Non-pigmented ciliary epithelial cell (primary cell): Measurements from ENCODE around the gene LIPM.
"Not testable (repeated sequence)": the region's sequence is repeated elsewhere in the genome, so short reads cannot be mapped to it uniquely, and the experiment has no call there.

Source experiments
- DNase-seq: peaks from one replicate; pipeline ENCODE4 v3.0.0-alpha.2; 2010; ENCODE audit warnings: low read depth

Gene LIPM

DNA sequence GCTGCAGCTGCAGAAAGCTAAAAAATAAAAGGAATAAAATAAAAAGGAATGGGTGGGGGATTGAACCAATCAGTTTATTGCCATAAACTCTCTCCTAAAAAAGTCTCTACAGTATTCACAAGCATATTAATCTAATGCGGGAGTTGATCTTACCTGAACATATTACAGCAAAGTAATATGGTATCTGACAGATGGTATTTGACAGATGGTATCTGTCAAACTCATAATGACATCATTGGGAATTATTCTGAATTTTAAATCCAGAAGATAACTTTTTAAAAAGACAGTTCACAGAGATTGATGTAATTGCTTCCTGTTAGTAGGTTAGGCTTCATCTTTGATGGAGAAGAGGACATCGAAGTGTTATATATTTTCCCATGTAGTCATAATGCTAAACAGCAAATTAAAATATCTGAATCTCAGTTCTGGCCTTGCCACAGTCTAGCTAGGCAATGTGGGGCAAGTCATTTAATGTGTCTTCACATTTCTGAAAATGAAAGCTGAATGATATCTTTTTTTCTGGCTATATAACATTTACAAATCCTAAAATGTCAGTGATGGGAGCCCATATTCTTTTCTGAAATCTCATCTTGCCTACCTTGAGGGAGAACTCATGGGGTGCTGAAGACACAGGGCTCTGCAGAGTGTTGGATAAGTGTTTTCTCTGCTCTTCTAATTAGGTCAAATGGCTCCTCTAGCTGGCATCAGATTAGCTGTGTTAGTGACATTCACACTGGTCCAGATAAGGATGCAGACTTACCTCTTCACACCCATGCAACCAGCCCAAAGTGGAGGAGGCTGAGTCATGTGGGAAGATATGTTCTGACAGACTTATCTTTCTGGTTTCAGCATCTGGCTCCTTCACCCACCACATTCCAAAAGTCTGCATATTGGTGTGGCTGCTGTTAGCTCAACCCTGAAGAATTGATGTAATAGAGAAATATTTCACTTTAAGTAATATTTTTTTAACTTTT, 2.1 kb upstream of the LIPM start:
- peak; percentile 72 for DNase-seq

DNA sequence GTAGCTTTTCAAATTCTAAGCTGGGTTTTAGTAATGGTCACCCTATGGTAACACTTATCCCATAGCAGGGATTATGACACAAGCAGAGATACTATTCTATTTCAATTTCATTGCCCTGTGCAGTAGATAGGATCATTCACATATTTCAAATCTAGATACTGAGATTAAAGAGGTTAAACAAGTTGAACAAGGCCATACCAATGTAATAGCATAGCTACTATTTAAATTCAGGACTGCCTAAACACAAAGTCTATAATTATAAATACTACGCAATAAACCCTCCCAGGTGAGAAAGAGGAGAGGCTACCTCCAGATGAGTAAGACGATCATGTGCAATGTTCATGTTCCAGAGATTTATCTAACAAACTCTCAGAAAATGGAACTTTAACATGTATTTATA, 1.1 kb downstream of the LIPM start:
- DNase-seq: no peak

DNA sequence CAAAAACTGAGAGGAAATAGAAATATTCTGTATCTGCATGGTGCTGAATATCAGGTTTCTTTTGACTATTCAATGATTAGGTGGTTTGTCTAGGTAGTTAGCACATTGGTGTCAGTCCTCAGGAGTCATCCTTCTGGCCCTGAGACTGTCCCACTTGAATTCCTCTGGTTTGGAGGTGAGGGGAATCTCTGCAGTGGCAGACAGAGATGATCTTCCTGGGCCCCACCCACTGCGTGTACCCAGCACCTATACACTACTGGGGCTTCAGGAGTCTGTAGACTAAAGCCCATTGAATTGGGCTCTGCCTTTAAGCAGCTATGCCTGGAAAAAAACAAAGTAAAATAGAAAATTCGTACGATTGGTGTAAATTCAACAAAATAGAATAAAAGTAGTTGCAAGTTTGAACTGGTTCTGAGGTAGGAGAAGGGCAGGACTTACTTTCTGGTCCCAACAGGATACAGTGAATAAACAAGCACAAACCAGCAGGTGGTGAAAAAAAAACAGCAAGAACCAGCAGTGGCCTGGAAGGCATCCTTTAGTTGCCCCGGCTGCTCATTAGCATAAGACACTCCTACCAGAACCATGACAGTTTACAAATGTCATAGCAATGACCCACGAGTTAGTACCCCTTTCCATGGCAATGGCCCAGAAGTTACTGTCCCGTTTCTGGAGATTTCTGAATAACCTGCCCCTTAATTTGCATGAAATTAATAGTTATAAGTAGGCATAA, 1.7 kb downstream of the LIPM start:
- DNase-seq: no peak

DNA sequence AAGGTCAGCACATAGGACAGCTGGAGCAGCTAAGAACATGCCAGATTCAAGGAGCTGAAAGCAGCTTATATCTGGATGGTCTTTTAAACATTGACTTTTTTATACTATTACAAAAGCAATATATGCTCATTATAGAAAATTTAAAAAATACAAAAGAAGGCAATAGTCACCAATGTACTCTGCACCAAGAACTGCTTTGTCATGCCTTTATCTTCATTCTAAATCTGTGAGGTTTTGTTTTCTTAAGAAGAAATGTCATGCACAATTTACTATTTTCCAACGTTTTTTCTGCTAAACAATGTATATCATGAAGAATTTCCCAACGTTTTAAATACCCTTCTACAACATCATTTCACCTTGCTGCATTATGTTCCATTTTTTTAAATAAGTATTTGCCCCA, 2.8 kb downstream of the LIPM start:
- no peak for DNase-seq

DNA sequence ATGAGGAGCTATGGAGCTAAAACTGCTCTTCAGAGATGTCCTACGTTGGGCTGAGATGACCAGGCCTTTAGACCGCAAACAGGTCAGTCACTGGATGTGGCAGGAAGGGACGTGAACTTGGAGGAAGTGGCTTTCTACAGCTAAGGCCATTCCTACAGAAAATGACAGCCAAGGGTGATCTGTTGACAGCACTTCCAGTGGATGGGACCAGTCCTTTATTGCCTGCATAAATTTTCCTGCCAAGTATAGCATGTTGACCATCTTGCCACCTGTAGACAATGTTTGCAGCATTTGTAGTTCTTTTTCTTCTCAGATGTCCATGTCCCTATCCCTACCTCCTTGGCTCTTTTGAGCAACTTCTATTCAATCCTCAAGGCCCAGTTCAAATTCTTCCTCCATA, 3.4 kb downstream of the LIPM start:
- DNase-seq: no peak

DNA sequence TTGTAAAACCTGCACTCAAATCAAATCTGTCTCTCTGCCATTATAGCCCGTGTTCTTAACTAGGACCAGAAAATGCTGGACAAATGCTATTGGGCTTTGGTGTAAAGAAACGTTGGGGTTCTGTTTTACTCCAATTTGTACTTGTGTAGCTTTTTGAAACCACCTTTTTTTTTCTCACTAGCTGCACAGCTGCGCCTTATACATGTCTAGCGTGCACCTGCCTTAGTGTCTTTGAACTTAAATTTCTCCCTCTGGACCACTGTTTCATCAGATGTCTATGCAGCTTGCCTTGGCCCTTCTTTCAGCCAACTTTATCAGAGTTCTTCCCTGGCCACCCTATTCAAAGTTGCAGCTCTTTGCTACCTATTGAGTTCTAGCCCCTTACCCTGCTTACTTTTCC, 7.1 kb downstream of the LIPM start:
- no peak for DNase-seq

DNA sequence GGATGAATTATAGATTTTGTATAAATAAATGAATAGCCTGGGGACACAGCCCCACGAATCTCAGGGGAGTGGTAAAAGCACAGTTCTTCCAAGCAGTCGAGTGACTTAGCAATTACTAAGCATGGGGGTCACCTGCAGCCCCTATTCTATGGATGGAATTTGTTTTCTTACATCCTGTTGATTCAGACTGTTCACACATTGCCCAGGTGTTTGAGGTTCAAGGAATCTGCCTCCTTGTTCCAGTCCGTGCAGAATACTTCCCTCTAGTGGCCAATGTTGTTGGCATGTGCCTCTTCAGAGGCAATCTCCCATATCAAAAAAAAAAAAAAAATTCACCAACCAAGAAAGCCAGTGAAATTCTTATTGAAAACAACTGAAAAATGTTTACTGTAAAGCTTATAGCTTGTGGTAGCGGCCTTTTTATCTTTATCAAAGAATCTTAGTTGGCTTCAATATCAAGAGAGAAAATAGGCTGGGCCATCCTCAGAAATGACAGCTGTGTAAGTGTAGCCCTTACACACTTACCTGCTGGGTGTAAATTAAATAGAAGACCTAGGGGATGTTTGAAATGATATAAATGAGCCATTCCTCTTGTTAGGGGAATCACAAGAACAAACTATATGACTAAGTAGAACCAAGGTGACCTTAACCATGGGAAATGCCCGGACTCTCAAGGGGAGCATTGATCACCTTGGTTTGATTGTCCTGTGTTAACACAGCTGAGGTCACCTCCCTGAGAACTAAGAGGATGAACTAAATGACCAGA, 7.8 kb downstream of the LIPM start:
- no peak for DNase-seq

DNA sequence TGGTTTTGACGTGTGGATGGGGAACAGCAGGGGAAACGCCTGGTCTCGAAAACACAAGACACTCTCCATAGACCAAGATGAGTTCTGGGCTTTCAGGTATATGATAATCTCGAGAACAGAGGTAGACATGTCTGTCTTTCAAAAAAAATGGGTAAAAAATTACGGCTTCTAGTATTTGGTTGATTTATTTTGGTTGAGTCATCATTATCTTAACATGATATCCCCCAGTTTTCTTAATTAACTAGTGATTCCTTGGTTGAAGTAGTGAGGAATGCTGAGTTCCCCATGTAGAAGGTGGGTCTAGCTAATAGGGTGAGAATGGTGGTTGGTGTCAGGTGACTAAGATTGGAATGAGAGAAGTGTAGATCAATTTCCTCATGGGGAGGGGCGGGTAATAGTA, 10.7 kb downstream of the LIPM start:
- DNase-seq: no peak

DNA sequence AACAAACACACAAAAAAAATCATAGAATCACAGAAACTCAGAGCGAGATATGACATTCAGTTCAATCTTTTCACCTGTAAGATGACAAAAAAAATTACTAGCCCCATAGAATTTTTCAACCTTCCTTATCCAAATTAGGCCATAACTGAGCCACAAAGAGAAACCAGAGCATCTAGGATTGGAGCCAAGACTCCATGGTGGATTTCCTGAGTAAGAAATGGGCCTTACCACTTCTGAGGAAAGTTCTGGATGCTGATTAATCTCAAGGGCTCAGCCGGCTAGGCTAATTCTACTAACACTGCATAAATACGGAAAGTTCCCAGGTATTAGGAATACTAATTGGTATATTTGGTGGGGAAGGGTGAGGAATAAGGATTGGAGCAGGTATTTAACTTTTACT, 16.8 kb downstream of the LIPM start:
- DNase-seq: no peak

DNA sequence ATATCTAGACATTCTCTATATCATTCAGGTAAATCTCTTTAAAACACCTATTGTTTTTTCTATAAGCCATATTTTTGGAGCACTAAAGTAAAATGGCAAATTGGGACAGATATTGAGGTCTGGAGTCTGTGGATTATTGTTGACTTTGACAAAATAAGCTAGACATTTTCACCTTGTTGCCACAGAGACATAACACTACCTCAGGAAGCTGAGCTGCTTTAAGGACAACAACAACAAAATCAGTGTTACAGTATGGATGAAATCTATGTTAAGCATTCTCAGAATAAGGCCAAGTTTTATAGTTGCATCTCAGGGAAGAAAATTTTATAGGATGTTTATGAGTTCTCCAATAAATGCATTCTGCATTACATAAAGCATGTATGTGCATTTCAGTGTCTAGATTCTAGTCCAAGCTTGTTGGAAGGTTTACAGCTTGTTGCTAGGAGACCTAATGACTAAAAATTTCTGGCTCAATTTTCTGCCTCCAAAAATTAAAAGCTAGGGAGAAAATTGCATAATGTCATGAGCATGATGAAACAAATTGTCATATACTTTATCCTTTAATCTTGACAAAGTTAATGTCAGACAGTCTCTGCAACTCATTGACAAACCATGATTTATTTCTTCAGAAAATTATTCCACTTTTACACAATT, 18.3 kb downstream of the LIPM start:
- DNase-seq: no peak

DNA sequence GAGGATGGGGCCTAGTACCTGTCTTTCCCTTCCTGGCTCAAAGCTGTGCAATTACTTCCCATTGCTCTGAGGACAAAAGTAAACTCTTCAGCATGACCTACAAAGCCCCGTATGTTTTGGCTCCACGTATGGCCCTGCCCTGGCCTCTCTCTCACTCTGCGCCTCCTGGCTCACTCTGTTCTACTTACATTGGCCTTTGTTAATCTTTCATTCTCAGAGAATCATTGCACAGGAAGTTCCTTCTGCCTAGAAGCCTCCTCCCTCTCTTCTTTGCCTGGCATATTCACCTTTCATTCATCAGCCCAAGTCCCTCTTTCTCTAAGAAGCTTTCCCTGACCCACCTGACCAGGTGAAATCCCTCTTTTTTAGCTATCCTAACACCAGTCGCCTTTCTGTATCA, 23.9 kb downstream of the LIPM start:
- no peak for DNase-seq

DNA sequence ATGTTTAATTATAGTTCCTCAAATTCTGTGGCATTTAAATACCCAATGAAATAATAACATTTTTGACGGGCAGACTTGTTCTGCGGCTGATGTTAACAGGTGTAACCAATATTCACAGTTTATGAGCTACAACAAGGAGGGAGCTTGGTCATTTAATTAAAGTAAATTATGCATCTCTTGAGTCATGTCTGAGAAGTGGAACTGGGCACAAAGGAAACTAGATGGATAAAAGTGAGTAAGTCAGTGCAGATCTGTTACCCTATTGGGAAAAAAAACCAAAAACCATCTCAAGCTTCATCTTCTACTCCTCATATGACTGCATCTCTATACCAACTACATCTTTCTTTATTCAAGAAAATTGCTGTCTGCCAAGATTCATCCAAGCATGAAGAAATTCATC, 25.1 kb downstream of the LIPM start:
- DNase-seq: no peak

DNA sequence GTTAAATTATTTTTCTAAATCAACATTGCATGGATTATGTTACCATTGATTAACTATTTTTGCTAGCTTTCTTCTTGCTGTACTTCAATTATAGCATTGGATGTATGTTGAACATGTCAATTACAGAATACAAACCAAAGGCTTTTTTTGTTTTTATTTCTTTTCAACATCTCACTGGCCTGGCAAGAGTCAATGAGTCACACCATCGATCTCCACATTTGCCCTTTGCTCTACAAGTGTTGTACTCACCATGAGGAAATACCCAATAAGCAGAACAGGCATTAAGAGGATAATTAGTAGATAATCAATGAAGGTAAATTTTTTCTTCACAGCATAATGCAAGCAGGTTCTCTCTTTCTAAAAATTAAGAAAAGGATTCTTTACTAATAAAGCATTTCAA, 25.8 kb downstream of the LIPM start:
- no peak for DNase-seq

DNA sequence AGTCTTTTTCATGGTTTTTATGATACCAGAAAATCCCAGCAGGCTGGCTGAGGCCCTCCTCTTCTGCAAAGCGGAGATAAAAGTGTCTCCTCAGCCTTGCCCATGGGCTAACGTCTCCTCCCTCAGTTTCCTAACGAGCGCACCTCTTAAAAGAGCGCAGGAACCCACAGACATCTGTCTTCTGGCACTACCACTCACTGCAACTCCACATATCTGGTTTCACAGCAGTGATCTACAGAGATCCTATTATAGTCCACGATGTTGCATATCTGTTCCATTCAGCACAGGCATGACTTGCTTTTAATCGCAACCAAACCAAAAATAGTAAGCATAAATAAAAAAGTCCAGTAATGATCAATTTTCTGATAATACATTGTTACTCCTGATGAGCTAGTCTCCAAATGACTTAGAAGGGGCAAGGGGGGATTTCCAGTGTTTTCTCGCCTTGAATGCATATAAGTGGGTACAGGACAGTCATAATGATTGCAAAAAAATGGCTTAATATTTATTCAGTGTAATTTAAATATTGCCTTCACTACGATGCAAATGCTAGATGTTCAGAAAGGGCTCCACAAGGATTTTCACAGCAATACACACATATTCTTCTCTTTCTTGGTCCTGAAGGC, 28.2 kb downstream of the LIPM start:
- DNase-seq: no peak

DNA sequence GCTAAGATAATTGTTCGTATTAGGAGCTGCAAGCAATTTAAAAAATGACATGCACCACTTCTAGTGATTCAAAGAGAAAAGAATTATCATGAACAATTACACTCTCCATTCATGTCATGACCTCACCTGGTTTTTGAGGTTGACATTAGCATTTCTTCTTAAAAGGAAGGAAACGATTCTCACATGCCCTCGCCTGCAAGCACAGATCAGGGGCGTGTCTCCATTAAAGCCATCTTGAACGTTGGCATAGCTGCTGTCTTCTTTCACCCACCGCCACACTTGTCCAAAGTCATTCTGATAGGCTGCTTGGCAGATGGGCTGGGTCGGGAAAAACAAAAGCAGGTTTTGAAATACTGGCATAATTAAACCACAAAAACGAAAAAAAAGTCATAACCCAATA, 29.2 kb downstream of the LIPM start:
- DNase-seq: no peak

DNA sequence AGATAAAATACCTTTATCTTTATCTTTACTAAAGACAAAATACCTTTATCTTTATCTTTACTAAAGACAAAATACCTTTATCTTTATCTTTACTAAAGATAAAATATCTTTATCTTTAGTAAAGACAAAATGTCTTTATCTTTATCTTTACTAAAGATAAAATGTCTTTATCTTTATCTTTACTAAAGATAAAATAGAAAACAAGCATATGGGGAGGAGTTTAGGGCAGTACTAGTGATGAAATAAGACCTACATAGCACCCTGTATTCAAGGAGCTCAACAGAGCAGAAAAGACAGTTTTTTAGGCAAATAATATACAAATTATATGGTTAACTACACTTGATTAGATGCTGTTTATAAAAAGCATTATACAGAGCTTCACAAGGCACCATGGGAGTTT, 29.8 kb downstream of the LIPM start:
- no peak for DNase-seq

DNA sequence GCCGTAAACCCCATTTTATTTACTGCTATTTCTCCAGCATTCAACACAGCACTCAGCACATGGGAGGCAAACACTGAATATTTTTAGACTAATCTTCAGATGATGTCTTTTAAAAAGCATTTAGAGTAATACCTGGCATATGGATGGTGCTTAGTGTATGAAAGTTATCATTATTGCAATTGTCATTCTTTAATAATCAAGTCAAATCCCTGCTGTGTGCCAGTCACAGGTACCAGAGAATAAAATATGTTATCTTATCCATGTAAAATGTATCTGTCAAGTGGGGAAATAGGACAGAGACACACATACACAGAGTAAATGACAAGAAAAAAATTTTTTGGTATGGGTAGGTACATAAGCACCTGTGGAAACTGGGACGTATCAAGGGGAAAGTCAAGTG, 30.6 kb downstream of the LIPM start:
- no peak for DNase-seq

DNA sequence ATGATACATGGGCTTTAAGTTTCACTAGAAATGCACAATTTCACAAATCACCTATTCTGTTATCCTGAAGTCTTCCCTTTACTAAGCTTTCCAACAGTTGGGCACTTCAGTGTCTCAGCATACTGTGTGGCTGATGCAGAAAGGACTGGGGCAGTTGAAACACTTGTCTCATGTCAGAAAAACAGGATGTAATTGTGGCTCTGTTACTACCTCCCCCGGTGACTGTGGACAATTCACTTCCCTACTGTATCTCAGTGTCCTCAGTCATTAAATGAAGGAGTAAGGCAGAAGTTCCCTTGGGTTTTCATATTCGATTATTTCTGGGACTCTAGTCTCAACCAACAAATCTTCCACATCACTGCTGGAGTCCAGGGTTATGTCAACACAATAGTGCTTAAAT, 31.2 kb downstream of the LIPM start:
- no peak for DNase-seq

DNA sequence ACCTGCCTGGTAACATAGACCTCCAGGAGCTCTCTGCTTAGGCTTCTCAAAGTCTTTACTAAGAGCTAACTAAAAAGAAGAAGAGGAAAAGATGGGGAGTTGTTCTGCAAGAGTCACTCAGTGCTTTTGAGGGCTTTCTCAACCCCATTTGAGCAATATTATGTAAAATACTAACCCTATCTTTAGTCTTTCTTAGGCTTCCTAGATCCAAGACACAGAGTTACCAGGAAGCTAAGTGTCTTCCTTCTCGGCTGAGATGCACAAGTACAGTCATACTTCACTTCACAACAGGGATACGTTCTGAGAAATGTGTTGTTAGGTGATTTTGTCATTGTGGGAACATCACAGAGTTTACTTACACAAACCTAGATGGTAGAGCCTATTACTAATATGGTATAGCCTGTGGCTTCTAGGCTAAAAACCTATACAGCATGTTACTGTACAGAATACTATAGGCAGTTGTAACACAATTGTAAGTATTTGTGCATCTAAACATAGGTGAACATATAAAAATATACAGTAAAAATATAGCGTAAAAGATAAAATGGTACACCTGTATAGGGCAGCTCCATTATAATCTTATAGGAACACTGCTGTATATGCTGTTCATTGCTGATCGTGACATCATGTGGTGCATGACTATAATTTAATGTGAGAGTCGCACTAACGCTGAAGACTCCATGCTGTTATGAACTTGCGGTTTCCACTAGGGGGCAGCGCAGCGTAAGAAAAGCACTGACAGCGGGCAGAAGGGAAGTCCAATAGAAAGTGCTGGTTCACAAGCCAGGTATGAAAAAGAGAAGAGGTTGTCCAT, 32.8 kb downstream of the LIPM start:
- peak; percentile 61 for DNase-seq

DNA sequence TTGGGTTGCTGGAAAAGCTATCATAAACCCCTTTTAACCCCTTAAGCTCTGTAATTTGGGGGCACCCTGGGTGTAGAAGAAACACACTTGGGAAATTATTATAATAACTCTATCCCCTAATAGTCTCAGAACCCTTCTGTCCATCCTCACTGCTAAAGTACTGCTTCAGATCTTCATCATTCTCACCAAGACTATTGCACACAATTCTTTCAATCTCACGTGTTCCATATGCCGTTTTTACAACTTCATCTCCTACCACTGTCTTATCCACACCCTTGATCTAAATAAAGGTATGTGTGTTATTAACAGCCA, 33.3 kb downstream of the LIPM start:
- no peak for DNase-seq

DNA sequence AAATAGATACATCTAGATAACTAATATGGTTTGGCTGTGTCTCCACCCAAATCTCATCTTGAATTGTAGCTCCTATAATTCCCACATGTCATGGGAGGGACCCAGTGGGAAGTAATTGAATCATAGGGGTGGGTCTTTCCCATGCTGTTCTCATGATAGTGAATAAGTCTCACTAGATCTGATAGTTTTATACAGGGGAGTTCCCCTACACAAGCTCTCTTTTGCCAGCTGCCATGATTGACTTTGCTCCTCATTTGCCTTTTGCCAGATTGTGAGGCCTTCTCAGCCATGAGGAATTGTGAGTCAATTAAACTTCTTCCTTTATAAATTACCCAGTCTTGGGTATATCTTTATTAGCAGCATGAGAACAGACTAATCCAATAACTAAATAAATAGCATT, 35.1 kb downstream of the LIPM start:
- DNase-seq: not testable (repeated sequence)
